Measurements from ENCODE around the gene RASSF6.

DNA sequence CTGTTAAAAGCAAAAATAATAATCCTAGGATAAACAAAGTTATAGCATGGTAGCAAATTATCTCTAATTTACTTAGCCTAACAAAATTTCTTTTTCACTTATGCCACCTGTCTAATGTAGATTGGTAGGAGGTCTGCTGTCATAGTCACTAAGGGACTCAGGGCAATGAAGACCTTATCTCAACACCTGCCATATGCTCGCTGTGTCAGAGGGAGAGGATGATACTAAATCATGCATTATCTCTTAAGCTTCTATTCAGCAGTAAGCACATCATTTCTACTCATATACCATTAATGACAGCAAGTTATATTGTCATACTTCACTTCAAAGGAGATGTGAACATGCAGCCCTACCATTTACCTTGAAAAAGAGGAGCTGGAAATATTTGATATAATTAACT, 94.6 kb downstream of the RASSF6 start:
- TF ChIP-seq TAF1 (IDR thresholded peaks at IDR 0.05; ENCODE audit: borderline replicate concordance, insufficient read depth, low read length): no peak
- TF ChIP-seq POLR2AphosphoS5 (IDR thresholded peaks at IDR 0.05; ENCODE audit: low read depth, low read length): no peak
- TF ChIP-seq, protein P1, sequence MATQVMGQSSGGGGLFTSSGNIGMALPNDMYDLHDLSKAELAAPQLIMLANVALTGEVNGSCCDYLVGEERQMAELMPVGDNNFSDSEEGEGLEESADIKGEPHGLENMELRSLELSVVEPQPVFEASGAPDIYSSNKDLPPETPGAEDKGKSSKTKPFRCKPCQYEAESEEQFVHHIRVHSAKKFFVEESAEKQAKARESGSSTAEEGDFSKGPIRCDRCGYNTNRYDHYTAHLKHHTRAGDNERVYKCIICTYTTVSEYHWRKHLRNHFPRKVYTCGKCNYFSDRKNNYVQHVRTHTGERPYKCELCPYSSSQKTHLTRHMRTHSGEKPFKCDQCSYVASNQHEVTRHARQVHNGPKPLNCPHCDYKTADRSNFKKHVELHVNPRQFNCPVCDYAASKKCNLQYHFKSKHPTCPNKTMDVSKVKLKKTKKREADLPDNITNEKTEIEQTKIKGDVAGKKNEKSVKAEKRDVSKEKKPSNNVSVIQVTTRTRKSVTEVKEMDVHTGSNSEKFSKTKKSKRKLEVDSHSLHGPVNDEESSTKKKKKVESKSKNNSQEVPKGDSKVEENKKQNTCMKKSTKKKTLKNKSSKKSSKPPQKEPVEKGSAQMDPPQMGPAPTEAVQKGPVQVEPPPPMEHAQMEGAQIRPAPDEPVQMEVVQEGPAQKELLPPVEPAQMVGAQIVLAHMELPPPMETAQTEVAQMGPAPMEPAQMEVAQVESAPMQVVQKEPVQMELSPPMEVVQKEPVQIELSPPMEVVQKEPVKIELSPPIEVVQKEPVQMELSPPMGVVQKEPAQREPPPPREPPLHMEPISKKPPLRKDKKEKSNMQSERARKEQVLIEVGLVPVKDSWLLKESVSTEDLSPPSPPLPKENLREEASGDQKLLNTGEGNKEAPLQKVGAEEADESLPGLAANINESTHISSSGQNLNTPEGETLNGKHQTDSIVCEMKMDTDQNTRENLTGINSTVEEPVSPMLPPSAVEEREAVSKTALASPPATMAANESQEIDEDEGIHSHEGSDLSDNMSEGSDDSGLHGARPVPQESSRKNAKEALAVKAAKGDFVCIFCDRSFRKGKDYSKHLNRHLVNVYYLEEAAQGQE (IDR thresholded peaks at IDR 0.05; ENCODE audit: insufficient read depth in 1 of 2, low read depth in 2 of 2, low read length in 2 of 2): no peak
- no peak for TF ChIP-seq SIN3A (IDR thresholded peaks at IDR 0.05; ENCODE audit: borderline replicate concordance, insufficient read depth, low read length)
- no peak for TF ChIP-seq FOXP2 (optimal IDR thresholded peaks at IDR 0.05; ENCODE audit: borderline replicate concordance, extremely low read depth, extremely low read length, insufficient read depth)
